Medulla oblongata (tissue), 1 donor: ENCODE data around the gene KIF22.
"Not testable (repeated sequence)": the region's sequence is repeated elsewhere in the genome, so short reads cannot be mapped to it uniquely, and the experiment has no call there.

ENCODE experiments used
- DNase-seq: peaks from one replicate; pipeline ENCODE4 v3.0.0-alpha.2; 2015; ENCODE audit errors: extremely low spot score

KIF22 gene

DNA sequence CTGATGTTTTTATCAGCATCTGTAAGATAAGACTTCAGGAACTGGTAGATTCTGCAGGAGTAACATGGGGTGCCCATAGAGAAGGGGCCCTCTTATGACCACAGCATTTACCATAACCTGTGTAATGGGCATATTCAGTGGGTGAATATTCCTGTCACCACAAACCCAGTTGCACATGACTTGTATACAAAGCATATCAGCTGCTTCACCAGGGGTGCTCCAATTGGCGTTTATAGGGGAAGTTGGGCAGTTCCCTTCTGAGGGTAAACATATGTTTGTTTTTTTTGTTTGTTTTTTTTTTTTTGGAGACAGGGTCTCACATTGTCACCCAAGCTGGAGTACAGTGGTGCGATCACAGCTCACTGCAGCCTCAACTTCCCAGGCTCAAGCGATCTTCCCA, 24.0 kb upstream of the KIF22 start:
- no peak for DNase-seq

DNA sequence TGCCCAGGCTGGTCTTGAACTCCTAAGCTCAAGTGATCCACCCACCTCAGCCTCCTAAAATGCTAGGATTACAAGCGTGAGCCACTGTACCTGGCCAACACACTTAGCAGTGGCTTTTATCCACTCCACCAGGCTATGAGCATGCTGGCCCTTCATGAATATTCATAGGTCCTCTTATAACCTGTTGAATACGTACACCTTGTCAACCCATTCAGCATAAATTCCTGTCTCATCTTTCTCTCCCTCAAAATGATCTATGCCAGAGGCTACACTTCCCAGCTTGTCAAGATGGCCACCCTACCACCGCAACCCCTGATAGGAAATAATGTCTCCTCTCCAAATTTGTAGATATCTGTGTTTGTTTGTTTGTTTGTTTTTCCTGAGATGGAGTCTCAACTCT, 23.5 kb upstream of the KIF22 start:
- no peak for DNase-seq

DNA sequence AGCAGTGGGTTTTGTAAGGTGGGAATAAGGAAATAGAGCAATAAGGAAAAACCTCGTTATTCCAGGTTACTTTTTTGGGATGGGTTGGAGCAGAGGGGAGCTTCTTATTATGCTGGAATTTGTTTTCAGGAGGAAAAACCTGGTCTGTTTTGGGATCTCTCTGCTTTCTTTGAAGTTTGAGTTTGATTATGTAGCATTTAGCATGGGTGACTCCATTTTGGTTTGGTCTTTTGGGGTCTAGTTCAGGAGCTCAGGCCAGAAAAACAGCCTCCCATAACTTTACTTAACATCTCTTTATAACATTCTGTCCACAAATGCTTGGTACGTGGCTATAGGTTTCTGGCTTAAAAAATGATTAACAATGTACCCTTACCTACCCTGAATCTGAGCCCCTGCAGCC, 21.0 kb upstream of the KIF22 start:
- DNase-seq = no peak

DNA sequence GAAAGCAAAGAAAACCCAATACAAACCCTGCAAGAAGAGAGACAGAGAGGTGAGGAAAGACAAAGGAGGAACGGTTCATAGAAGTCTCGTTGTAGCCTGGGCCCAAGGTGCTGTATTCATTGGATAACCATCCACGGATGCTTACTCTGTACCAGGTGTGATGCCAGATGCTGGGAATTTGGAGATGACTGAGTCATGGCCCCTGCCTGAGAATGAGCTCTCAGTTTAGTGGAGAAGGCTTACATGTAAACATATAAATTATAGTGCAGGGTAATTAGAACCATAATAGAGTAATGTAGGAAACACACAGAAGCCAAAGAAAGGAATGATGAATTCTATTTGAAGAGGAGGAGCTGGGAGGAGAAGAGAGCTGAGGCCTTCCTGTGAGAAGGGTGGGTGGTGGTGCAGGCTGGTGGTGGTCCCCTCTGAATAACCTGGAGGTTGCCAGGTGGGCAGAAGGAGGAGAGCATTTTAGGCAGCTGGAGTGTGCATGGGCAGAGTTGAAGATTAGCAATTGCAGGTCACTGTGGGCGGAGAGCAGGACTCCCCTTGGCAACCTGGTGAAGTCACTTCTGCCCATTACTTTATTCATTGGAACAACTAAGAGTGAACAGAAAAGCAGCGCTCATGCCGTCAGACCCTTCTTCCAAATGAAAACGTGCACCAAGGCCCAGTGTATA, 20.2 kb upstream of the KIF22 start:
- DNase-seq = no peak

DNA sequence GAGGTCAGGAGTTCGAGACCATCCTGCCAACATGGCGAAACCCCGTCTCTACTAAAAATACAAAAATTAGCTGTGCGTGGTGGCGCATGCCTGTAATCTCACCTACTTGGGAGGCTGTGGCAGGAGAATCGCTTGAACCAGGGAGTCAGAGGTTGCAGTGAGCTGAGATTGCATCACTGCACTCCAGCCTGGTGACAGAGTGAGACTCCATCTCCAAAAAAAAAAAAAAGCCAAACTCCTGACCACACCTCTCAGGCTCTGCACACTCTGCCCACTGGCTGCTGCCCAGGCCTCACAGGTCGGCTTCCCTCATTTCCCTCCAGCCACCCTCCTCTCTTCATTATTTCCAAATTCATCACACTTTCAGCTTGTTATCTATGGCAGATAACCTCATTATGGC, 18.2 kb upstream of the KIF22 start:
- DNase-seq = not testable (repeated sequence)

DNA sequence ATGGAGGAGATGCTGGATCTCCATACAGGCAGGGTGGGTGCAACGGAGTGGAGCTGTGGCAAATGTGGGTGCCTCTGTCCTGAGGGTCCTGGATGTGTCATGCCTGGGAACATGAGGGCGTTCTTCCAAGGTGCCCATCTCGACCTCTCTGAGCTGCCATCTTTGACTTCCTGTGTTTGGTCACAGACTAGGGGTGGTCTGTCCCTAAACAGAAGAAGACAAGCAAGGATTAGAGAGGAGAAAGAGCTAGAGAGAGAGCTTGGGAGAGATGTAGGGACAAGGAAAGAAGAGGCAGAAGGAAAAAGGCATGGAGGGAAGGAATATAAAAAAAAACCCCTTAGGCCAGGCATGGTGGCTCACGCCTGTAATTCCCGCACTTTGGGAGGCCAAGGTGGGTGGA, 15.8 kb upstream of the KIF22 start:
- DNase-seq = no peak

DNA sequence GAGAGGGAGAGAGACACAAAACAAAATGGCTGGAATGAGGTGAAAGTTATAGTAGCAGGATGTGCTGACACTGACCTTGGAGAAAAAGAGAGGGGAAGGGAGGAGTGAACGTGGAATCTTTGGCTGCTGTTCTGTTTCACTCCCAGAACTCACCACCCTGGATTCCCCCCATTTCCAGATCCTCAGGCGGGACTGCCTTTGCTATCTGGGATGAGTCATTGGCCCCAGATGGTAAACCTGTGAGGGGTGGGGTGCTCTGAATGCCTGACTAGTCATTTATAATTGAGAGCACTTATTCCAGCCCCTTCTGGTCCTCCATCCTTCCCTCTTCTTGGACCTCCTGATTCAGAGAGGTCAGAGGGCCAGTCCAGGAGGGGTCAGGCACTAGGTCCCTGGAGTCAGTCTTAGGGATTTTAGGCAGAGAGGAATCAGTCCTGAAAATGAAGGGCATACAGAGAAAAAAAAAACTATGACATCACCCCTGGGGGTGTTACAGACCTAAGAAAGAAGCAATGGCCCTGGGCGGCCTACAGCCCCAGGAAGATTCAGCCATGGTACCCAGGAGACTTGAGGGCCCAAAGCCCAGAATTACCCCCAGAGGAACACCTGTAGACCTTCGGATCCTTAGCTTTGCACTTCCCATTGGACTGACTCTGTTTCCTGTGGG, 14.7 kb upstream of the KIF22 start:
- DNase-seq = no peak

DNA sequence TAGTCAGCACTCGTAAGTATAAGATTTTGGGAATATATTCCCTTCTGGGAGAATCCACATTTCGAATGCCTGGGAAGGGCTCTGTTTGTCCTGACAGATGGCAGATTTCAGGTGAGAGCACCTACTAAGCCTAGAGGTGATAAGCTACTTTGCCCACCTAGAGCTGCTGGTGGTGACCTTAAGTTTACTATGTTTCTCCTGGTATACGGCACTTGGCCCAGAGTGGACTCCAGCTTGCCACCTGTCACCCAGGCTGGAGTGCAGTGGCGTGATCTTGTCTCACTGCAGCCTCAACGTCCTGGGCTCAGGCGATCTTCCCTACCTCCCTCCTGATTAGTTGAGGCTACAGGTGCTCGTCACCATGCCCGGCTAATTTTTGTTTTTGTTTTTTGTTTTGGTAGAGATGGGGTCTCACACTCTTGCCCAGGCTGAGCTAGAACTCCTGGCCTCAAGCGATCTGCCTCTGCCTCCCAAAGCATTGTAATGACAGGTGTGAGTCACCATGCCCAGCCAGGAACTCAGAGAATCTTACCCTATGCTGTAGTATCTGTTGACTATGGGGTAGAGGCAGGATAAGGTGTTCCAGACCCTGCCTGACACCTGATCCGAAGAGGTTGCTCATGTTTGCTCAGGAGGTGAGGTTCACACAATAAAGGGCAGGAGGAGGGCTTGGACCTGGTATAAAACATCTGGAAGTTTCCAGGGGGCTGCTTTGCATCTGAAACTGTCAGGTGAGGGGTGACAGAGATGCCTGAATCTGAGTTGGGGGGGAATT, 12.8 kb upstream of the KIF22 start, which contains the start of gene ZG16:
TSS of gene ZG16 (plus strand) at position 681 of the 775 bp plus-strand sequence. CDS start 1,011 bp downstream, outside the sequence.
- DNase-seq = no peak

DNA sequence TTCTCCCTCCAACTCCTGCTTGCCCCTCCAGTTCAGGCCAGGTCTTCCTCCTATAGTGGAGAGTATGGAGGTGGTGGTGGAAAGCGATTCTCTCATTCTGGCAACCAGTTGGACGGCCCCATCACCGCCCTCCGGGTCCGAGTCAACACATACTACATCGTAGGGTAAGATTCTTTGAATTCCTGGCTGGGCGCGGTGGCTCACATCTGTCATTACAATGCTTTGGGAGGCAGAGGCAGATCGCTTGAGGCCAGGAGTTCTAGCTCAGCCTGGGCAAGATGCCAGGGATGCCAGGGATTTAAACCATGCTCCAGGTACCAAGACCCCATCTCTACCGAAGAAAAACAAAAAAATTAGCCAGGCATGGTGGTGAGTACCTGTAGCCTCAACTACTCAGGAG, 11.1 kb upstream of the KIF22 start:
- no peak for DNase-seq

DNA sequence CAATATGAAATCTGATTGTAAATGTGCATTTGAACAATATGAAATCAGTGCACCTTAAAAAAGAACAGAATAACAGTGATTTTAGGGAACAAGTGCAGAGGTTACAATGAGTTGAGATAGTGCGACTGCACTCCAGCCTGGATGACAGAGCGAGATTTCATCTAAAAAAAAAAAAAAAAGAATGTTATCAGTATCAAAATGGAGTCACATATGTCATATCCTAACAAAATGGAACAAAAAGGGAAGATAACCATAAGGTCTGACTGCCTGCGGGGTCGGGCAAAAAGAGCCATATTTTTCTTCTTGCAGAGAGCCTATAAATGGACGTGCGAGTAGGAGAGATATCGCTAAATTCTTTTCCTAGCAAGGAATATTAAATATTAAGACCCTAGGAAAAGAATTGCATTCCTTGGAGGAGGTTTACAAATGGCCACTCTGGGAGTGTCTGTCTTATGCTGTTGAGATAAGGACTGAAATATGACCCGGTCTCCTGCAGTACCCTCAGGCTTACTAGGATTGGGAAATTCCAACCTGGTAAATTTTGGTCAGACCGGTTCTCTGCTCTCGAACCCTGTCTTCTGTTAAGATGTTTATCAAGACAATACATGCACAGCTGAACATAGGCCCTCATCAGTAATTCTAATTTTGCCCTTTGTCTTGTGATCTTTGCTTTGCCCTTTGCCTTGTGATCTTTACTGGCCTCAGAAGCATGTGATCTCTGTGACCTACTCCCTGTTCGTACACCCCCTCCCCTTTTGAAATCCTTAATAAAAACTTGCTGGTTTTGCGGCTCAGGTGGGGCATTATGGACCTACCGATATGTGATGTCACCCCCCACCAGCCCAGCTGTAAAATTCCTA, 7.2 kb upstream of the KIF22 start:
- not testable (repeated sequence) for DNase-seq

DNA sequence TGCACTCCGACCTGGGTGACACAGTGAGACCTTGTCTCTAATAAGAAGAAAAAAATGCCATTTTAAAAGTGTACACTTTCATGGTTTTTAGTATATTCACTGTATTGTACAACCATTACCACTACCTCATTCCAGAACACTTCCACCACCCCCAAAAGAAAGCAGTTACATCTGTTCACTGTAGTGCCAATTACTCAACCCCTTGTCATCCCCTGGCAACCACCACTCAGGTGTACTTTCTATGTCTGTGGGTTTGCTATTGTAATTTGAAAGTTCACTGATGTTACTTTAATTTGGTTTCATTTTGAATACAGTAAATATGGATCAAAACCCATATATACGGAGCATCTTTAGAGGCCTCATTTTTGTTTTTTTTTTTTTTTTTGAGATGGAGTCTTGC, 6.4 kb upstream of the KIF22 start:
- DNase-seq = no peak

DNA sequence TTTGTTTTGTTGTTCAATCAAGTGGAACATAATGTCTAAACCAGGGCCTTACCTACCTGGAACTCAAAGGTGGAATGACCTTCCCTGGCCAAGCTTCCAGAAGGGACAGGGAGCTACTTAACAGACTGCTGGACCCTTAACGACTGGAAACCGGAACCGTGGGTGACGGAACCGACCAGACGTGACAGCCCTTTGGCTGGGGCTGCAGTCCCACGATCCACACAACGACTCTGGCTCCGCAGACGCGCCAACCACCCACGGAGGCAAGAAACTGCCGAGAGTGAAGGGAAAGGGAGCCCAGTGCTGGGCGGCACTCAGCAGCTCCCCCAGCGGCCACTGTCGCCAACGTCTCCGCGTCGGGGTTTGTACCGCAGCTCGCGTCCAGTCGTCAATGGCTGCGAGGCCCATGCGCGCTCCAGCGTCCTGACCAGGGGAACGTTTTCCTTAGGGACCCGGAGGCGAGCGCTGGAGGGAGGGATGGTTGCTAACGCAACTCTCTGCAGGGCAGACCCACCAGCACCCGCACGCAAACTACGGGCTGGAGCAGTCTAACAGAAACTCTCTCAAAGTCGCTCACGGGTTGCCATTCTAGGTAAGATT, 5.5 kb upstream of the KIF22 start:
- DNase-seq = peak; percentile 55

DNA sequence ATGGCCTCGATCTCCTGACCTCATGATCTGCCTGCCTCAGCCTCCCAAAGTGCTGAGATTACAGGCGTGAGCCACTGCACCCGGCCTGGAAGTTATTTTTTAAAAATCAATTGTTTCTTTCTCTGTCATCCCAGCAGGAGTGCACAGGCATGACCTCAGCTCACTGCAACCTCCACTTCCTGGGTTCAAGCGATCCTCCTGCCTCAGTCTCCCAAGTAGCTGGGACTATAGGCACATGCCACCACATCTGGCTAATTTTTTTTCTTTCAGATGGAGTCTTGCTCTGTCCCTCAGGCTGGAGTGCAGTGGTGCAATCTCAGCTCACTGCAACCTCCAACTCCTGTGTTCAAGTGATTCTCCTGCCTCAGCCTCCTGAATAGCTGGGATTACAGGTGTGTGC, 3.4 kb upstream of the KIF22 start:
- not testable (repeated sequence) for DNase-seq

DNA sequence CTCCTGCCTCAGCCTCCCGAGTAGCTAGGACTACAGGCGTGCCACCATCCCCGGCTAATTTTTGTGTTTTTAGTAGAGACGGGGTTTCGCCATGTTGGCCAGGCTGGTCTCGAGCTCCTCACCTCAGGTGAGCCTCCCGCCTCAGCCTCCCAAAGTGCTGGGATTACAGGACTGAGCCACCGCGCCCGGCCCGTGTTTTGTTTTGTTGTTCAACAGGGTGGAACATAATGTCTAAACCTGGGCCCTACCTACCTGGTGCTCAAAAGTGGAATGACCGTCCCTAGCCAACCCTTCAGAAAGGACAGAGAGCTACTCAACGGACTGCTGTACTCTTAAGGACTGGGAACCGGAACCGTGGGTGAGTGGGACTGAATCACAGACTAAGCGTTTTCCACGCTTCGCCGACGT, 772 bp upstream of the KIF22 start:
- DNase-seq = no peak

DNA sequence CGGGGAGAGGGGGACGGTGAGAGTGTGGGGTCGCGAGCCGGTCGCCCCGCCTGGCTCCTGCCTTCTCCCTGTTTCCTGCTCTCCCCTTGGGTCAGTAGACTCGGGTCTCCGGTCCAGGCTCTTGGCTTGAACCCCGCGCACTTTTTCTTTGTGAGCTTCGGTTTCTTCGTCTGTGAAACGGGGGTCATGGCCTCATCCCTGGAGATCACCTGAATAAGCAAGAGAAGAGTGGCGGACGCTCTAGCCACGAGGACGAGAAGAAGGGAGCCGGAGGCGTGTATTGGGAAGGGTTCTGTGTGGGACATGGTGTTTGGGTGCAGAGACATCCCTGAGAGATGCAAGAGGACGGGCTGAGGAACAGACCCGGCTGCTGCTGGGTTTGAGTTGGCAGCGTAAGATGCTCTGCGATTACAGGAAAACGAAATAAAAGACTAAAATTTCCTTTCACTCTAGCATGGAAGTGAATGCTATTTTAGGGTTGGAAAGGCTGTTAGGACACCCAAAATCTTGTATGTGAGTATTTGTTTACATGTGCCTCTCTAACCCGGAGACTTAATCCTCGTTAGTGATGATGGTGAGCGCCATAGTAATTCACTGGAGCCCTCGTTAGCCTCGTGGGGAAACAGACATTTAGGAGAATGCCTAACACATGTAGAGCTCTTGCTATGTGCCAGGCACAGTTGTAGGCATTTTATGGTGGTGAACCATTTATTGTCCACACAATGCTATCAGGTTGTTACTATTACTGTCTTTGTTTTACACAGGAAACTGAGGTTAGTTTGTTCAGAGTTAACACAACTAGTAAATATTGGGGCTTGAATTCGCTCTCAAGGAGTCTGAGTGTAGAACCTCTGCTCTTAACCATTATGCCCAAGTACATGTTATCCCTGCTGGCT, 646 bp downstream of the KIF22 start:
- DNase-seq = no peak

DNA sequence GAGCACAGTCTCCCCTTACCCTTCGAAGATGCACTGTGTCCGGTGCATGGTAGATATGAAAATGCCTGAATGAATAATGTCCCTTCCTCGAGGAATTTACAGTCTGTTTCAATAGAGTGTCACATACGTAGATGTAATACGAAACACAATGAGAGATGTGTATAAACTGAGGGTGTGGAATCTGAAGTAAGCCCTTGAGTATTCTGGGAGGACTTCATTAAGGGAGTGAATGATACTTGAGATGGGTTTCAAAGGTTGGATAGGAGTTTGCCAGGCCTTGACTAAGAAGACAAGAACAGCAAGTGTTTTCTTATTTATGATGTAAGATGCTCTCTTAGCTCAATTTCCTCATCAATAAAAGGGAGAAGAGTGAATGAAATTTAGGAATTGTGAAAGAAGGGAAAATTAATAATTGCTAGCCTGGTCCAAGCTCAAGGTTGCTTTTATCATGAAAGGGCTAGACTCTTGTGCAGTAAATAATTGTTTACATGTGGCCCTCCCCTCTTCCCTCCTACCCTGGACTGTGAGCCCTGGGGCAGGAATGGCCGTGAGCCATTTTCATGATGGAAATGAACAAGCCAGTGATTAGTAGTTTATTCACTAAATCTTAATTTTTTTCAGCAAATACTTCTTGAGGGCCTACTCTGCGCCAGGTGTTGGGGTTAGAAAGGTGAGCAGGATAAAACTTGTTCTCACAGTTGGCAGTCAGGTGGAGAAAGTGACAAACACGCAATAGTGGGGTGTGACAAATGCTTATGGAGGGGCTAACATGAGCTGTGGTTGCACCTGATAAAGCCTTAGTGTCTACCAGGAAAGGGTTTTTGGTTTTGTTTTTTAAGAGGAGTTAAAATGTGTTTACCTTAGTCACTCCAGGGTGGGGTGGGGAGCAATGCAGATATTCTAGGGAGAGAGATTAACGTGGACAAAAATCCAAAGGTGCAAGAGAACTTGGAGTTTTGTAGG, 1.6 kb downstream of the KIF22 start:
- DNase-seq = no peak

DNA sequence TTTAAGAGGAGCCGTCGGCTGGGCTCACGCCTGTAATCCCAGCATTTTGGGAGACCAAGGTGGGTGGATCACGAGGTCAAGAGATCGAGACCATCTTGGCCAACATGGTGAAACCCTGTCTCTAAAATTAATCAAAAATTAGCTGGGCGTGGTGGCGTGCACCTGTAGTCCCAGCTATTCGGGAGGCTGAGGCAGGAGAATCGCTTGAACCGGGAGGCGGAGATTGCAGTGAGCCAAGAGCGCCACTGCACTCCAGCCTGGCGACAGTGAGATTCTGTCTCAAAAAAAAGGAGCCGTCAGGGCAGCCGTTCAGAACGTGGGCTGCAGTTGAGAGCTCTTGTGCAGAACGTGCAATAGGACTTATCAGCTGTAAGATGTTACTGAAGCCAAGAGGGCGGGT, 2.6 kb downstream of the KIF22 start:
- not testable (repeated sequence) for DNase-seq

DNA sequence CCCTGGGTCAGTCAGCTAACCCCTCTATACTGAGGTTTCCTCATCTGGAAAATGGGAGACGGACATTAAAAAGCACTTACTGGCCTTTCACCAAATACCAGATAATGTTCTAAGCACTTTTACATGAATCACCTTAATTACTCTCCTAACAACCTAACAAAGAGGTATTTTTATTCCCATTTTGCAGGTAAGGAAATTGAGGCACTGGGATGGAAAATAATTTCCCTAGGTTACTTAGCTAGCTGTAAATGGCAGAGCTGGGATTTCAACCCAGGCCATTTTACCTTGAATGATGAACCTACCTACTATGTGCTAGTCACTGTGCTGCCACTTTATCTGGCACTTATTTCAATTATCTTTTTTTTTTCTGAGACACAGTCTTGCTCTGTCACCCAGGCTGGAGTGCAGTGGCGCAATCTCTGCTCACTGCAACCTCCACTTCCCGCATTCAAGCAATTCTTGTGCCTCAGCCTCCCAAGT, 3.7 kb downstream of the KIF22 start:
- no peak for DNase-seq

DNA sequence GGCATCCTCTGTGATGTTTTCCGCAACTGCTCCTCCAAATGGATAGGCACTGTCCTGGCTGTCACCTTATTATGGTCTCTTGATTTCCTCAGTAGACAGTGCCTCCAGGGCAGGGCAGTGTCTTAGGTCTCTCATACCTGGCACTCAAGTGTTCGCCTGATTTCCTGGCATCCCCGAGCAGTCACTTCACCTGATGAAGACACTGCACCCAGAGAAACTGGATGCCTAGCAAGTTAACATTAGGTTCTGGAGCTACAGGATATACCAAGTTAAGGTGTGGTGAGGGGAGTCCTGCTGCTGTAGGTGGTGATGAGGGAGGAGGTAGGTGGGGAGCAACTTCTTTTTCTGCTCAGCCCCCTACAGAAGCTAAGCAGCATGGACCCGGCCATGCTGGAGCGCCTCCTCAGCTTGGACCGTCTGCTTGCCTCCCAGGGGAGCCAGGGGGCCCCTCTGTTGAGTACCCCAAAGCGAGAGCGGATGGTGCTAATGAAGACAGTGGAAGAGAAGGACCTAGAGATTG, 11.9 kb downstream of the KIF22 start:
- no peak for DNase-seq
